ENCODE data around the gene SYNPO2L. TPM values are rescaled to one million over a fixed set of nuclear protein-coding genes. Genes with fewer than 3 reads are reported as not detected.

SYNPO2L gene
- polyA plus RNA-seq, 1 donor from 2014 or later = not detected

Other genes with a start within 250 kb of the SYNPO2L start
- gene ANXA7, start 242.0 kb downstream of the SYNPO2L start, polyA plus RNA-seq = 23.9 and 26.2 TPM in 2 replicates
- 4.7 and 8.3 TPM in 2 replicates for gene MSS51, start 222.5 kb downstream of the SYNPO2L start, polyA plus RNA-seq
- 101 and 102 TPM in 2 replicates for gene PPP3CB, start 160.0 kb downstream of the SYNPO2L start, polyA plus RNA-seq
- gene USP54, start 64.7 kb downstream of the SYNPO2L start, polyA plus RNA-seq = 12.7 and 18.4 TPM in 2 replicates
- 0.61 TPM in 1 of 2 replicates, not detected in the other for gene MYOZ1, start 14.6 kb downstream of the SYNPO2L start, polyA plus RNA-seq
- 6.5 and 8.2 TPM in 2 replicates for gene AGAP5, start 42.1 kb upstream of the SYNPO2L start, polyA plus RNA-seq
- gene SEC24C, start 88.3 kb upstream of the SYNPO2L start, polyA plus RNA-seq = 43.0 and 44.8 TPM in 2 replicates
- 82.5 and 88.8 TPM in 2 replicates for gene CHCHD1, start 126.0 kb upstream of the SYNPO2L start, polyA plus RNA-seq
- gene ZSWIM8, start 129.6 kb upstream of the SYNPO2L start, polyA plus RNA-seq = 69.1 and 83.2 TPM in 2 replicates
- 10.5 and 18.1 TPM in 2 replicates for gene NDST2, start 155.6 kb upstream of the SYNPO2L start, polyA plus RNA-seq
- 55.4 and 69.8 TPM in 2 replicates for gene CAMK2G, start 218.5 kb upstream of the SYNPO2L start, polyA plus RNA-seq